H9 (cell line): ENCODE results near the gene C18orf54. TPM values are rescaled to one million over a fixed set of nuclear protein-coding genes. Genes with fewer than 3 reads are reported as not detected.

Experiments
- DNase-seq: peaks from one replicate; pipeline ENCODE4 v3.0.0-alpha.2; 2017
- H2AFZ ChIP-seq: one replicate; pipeline ENCODE4 v1.6.1; 2013; ENCODE audit warnings: mild to moderate bottlenecking, low read length, control low read depth, moderate library complexity
- H2AK5ac ChIP-seq: 2 replicates; pipeline ENCODE4 v1.6.1; 2013; ENCODE audit warnings: low read length, control low read depth, mixed read lengths; ENCODE audit not compliant: insufficient read length
- H2BK120ac ChIP-seq: one replicate; pipeline ENCODE4 v1.6.1; 2013; ENCODE audit warnings: low read depth, mild to moderate bottlenecking, low read length, control low read depth, inconsistent platforms; ENCODE audit not compliant: poor library complexity, severe bottlenecking
- H2BK12ac ChIP-seq: 2 replicates; pipeline ENCODE4 v1.6.1; 2013; ENCODE audit warnings: low read length, control low read depth, mixed read lengths, low read depth; ENCODE audit not compliant: insufficient read length
- H2BK15ac ChIP-seq: 2 replicates; pipeline ENCODE4 v1.6.1; 2013; ENCODE audit warnings: low read depth, low read length, control low read depth
- H2BK20ac ChIP-seq: one replicate; pipeline ENCODE4 v1.6.1; 2013; ENCODE audit warnings: low read depth, mild to moderate bottlenecking, low read length, control low read depth, inconsistent platforms; ENCODE audit not compliant: poor library complexity, severe bottlenecking
- H2BK5ac ChIP-seq: 2 replicates; pipeline ENCODE4 v1.6.1; 2013; ENCODE audit warnings: low read length, control low read depth, mixed read lengths; ENCODE audit not compliant: insufficient read length
- H3K14ac ChIP-seq: 2 replicates; pipeline ENCODE4 v1.6.1; 2013; ENCODE audit warnings: low read length, control low read depth; ENCODE audit not compliant: insufficient read depth
- H3K18ac ChIP-seq: 2 replicates; pipeline ENCODE4 v1.6.1; 2013; ENCODE audit warnings: low read depth, mild to moderate bottlenecking, mixed read lengths, low read length, control low read depth; ENCODE audit not compliant: insufficient read length
- H3K23ac ChIP-seq: 2 replicates; pipeline ENCODE4 v1.6.1; 2013; ENCODE audit warnings: low read length, control low read depth, mixed read lengths, low read depth; ENCODE audit not compliant: insufficient read length
- H3K23me2 ChIP-seq: 2 replicates; pipeline ENCODE4 v1.6.1; 2013; ENCODE audit warnings: low read depth, mild to moderate bottlenecking, mixed read lengths, low read length, control low read depth; ENCODE audit not compliant: insufficient read length, poor library complexity, severe bottlenecking
- H3K27ac ChIP-seq: 2 replicates; pipeline ENCODE4 v1.5.1; 2013; ENCODE audit warnings: low read length, control low read depth, mixed read lengths, low read depth; ENCODE audit not compliant: insufficient read length
- H3K27me3 ChIP-seq: 2 replicates; pipeline ENCODE4 v1.6.1; 2013; ENCODE audit warnings: low read length, control low read depth, inconsistent platforms; ENCODE audit not compliant: insufficient read depth
- H3K4ac ChIP-seq: 2 replicates; pipeline ENCODE4 v1.6.1; 2013; ENCODE audit warnings: low read depth, mild to moderate bottlenecking, control low read depth, inconsistent platforms, low read length, moderate library complexity
- H3K4me1 ChIP-seq: 2 replicates; pipeline ENCODE4 v1.6.1; 2013; ENCODE audit warnings: low read length, control low read depth, inconsistent platforms; ENCODE audit not compliant: insufficient read depth
- H3K4me2 ChIP-seq: 2 replicates; pipeline ENCODE4 v1.6.1; 2013; ENCODE audit warnings: low read length, control low read depth, mixed read lengths; ENCODE audit not compliant: insufficient read length, insufficient read depth
- H3K56ac ChIP-seq: 2 replicates; pipeline ENCODE4 v1.6.1; 2013; ENCODE audit warnings: low read depth, mild to moderate bottlenecking, mixed read lengths, low read length, control low read depth; ENCODE audit not compliant: insufficient read length
- H3K79me1 ChIP-seq: 2 replicates; pipeline ENCODE4 v1.6.1; 2013; ENCODE audit warnings: low read depth, mild to moderate bottlenecking, moderate library complexity, low read length, control low read depth, inconsistent platforms; ENCODE audit not compliant: insufficient read depth, poor library complexity, severe bottlenecking
- H3K79me2 ChIP-seq: 2 replicates; pipeline ENCODE4 v1.6.1; 2013; ENCODE audit warnings: low read length, control low read depth, inconsistent platforms; ENCODE audit not compliant: insufficient read depth
- H3K9ac ChIP-seq: 2 replicates; pipeline ENCODE4 v1.6.1; 2013; ENCODE audit warnings: low read length, control low read depth, mixed read lengths; ENCODE audit not compliant: insufficient read length; ENCODE audit errors: extremely low read depth
- H3K9me3 ChIP-seq: one replicate; pipeline ENCODE4 v1.6.1; 2013; ENCODE audit warnings: low read depth, low read length, inconsistent platforms; ENCODE audit not compliant: control insufficient read depth
- H3T11ph ChIP-seq: one replicate; pipeline ENCODE4 v1.6.1; 2013; ENCODE audit warnings: mild to moderate bottlenecking, low read length, control low read depth, inconsistent platforms
- H4K20me1 ChIP-seq: one replicate; pipeline ENCODE4 v1.6.1; 2013; ENCODE audit not compliant: control insufficient read depth, insufficient read length, insufficient read depth
- H4K5ac ChIP-seq: 2 replicates; pipeline ENCODE4 v1.6.1; 2013; ENCODE audit warnings: low read depth, mild to moderate bottlenecking, mixed read lengths, low read length, control low read depth; ENCODE audit not compliant: insufficient read length
- H4K8ac ChIP-seq: replicated peaks from 2 replicates; pipeline ENCODE4 v1.6.1; 2013; ENCODE audit warnings: low read length, control low read depth, mixed read lengths, low read depth; ENCODE audit not compliant: insufficient read length
- H4K91ac ChIP-seq: 2 replicates; pipeline ENCODE4 v1.6.1; 2013; ENCODE audit warnings: low read depth, mild to moderate bottlenecking, moderate library complexity, mixed read lengths, low read length, control low read depth; ENCODE audit not compliant: insufficient read length
- H3K27ac Mint-ChIP-seq, 3 experiments: 2 replicates in 2 of 3; 3 replicates in 1 of 3; pipeline ENCODE4 v1.8.0; 2020 to 2021; ENCODE audit warnings: mixed read lengths in 3 of 3, mild to moderate bottlenecking in 1 of 3, moderate library complexity in 1 of 3
- H3K27me3 Mint-ChIP-seq: 2 replicates; pipeline ENCODE4 v1.8.0; 2021; ENCODE audit warnings: low read depth, mild to moderate bottlenecking, moderate library complexity, mixed read lengths
- H3K36me3 Mint-ChIP-seq, 3 experiments: 2 replicates in 2 of 3; 3 replicates in 1 of 3; pipeline ENCODE4 v1.8.0; 2020 to 2021; ENCODE audit warnings: low read depth in 3 of 3, mixed read lengths in 3 of 3; ENCODE audit not compliant: insufficient read depth in 1 of 3
- H3K4me1 Mint-ChIP-seq, 2 experiments: 2 replicates each; pipeline ENCODE4 v1.8.0; 2020; ENCODE audit warnings: mixed read lengths in 2 of 2
- H3K4me3 Mint-ChIP-seq, 2 experiments: 2 replicates in 1 of 2; 3 replicates in 1 of 2; pipeline ENCODE4 v1.8.0; 2020 to 2021; ENCODE audit warnings: mild to moderate bottlenecking in 2 of 2, mixed read lengths in 2 of 2, moderate library complexity in 1 of 2
- H3K9me3 Mint-ChIP-seq, 2 experiments: 2 replicates in 1 of 2; 3 replicates in 1 of 2; pipeline ENCODE4 v1.8.0; 2020; ENCODE audit warnings: mild to moderate bottlenecking in 2 of 2, mixed read lengths in 2 of 2, moderate library complexity in 1 of 2
- total RNA-seq: library from RNA; stranded (reverse); gene quantifications from 2 replicates; pipeline ENCODE4 v1.2.1, GENCODE V29; 2021
- TF ChIP-seq, protein P1 (sequence below): fragments of 200-600 bp; sonication (generic); conservative IDR thresholded peaks from 3 replicates; pipeline ENCODE4 v1.8.0; 2021; ENCODE audit warnings: antibody characterized with exemption, mild to moderate bottlenecking

C18orf54 gene
- total RNA-seq, 1 experiment from 2014 or later: 21.6 TPM

DNA sequence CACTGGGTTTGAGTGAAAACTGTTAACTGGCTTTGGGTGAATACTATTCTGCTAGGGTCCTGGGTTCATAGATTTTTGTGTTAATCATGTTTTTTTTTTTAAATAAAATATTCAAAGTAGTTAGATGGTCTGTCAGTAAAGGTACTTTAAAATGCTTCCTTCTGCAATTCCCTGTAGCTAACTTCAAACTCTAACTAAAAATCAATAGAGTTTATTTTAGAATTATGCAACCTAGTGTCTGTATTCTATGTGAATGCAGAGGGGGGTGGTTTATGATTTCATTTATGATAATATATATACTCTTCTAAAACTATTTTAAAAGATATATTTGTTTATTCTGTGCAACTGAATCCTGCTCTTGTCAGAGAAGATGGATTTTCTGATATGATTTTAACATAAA, 27.9 kb upstream of the C18orf54 start:
- Histone ChIP-seq H3K23me2 (no peaks in the 10 kb centered on the region), H3K56ac (no peak overlapping the region), H3K4me1 (no peaks in the 10 kb centered on the region), H3K9ac (no peak overlapping the region), H3K23ac (no peak overlapping the region), H2BK20ac (no peak overlapping the region), H3K79me1 (no peaks in the 10 kb centered on the region), H3K14ac (no peak overlapping the region), H3K4me2 (no peak overlapping the region), H3K79me2 (no peaks in the 10 kb centered on the region), H3K9me3 (no peaks in the 10 kb centered on the region), H3K27me3 (no peaks in the 10 kb centered on the region), H3T11ph (no peak overlapping the region), H4K91ac (no peak overlapping the region), H2BK15ac (no peak overlapping the region), H3K27ac (no peak overlapping the region), H4K5ac (no peak overlapping the region), H2AK5ac (no peak overlapping the region), H2AFZ (no peak overlapping the region), H3K4ac (no peak overlapping the region), H2BK12ac (no peak overlapping the region), H2BK5ac (no peak overlapping the region), H2BK120ac (no peak overlapping the region), H4K8ac (no peak overlapping the region), H3K18ac (no peak overlapping the region), H4K20me1 (no peaks in the 10 kb centered on the region)
- H3K27me3 Mint-ChIP-seq: no peaks in the 10 kb centered on the region
- DNase-seq: no peak
- TF ChIP-seq, protein P1, sequence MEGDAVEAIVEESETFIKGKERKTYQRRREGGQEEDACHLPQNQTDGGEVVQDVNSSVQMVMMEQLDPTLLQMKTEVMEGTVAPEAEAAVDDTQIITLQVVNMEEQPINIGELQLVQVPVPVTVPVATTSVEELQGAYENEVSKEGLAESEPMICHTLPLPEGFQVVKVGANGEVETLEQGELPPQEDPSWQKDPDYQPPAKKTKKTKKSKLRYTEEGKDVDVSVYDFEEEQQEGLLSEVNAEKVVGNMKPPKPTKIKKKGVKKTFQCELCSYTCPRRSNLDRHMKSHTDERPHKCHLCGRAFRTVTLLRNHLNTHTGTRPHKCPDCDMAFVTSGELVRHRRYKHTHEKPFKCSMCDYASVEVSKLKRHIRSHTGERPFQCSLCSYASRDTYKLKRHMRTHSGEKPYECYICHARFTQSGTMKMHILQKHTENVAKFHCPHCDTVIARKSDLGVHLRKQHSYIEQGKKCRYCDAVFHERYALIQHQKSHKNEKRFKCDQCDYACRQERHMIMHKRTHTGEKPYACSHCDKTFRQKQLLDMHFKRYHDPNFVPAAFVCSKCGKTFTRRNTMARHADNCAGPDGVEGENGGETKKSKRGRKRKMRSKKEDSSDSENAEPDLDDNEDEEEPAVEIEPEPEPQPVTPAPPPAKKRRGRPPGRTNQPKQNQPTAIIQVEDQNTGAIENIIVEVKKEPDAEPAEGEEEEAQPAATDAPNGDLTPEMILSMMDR: no peak
- H3K4me1 Mint-ChIP-seq: no peaks in the 10 kb centered on the region
- no peak overlapping the region for H3K4me3 Mint-ChIP-seq
- no peaks in the 10 kb centered on the region; a peak in 2 of 5 replicates for H3K9me3 Mint-ChIP-seq
- no peak overlapping the region for H3K27ac Mint-ChIP-seq
- H3K36me3 Mint-ChIP-seq: no peaks in the 10 kb centered on the region
